HEK293 (cell line): ENCODE measurements around the gene GJA3.

Experiments used
- BCL6B ChIP-seq: fragments of 450-650 bp; formaldehyde crosslinking; IDR thresholded peaks from 2 replicates; pipeline ENCODE4 v1.5.1; 2017; ENCODE audit warnings: missing biosample characterization, missing genetic modification characterization
- CTCF ChIP-seq: fragments of 450-650 bp; formaldehyde crosslinking; IDR thresholded peaks from 2 replicates; pipeline ENCODE4 v1.5.1; 2016; ENCODE audit warnings: missing biosample characterization, missing genetic modification characterization
- HOXD13 ChIP-seq: sonication (generic); formaldehyde crosslinking; IDR thresholded peaks from 2 replicates; pipeline ENCODE4 v1.8.0; 2022; ENCODE audit warnings: missing genetic modification reagents, borderline replicate concordance
- PATZ1 ChIP-seq: fragments of 450-650 bp; formaldehyde crosslinking; IDR thresholded peaks from 2 replicates; pipeline ENCODE4 v1.5.1; 2016; ENCODE audit warnings: missing biosample characterization, missing genetic modification characterization
- PRDM10 ChIP-seq: fragments of 450-650 bp; formaldehyde crosslinking; IDR thresholded peaks from 2 replicates; pipeline ENCODE4 v1.5.1; 2016; ENCODE audit warnings: missing biosample characterization, missing genetic modification characterization
- SCRT1 ChIP-seq: fragments of 450-650 bp; formaldehyde crosslinking; IDR thresholded peaks from 2 replicates; pipeline ENCODE4 v1.5.1; 2016; ENCODE audit warnings: missing biosample characterization, missing genetic modification characterization, borderline replicate concordance
- SP2 ChIP-seq: fragments of 450-650 bp; formaldehyde crosslinking; IDR thresholded peaks from 2 replicates; pipeline ENCODE4 v1.5.1; 2016; ENCODE audit warnings: missing biosample characterization, missing genetic modification characterization
- SP3 ChIP-seq: fragments of 450-650 bp; formaldehyde crosslinking; IDR thresholded peaks from 2 replicates; pipeline ENCODE4 v1.5.1; 2016; ENCODE audit warnings: missing biosample characterization, missing genetic modification characterization
- TRIM28 ChIP-seq: IDR thresholded peaks from 2 replicates; pipeline ENCODE4 v1.6.1; 2011; ENCODE audit warnings: low read length, control low read depth, borderline replicate concordance
- ZBTB26 ChIP-seq: fragments of 450-650 bp; formaldehyde crosslinking; optimal IDR thresholded peaks from 2 replicates; pipeline ENCODE3; 2016; ENCODE audit warnings: missing biosample characterization, mild to moderate bottlenecking, missing genetic modification characterization
- ZBTB48 ChIP-seq: fragments of 450-650 bp; formaldehyde crosslinking; IDR thresholded peaks from 2 replicates; pipeline ENCODE4 v1.5.1; 2016; ENCODE audit warnings: missing biosample characterization, missing genetic modification characterization
- ZBTB7A ChIP-seq: fragments of 450-650 bp; formaldehyde crosslinking; IDR thresholded peaks from 2 replicates; pipeline ENCODE4 v1.5.1; 2016; ENCODE audit warnings: low read depth, missing biosample characterization, missing genetic modification characterization
- ZBTB8A ChIP-seq: fragments of 450-650 bp; formaldehyde crosslinking; IDR thresholded peaks from 2 replicates; pipeline ENCODE4 v1.5.1; 2016; ENCODE audit warnings: missing biosample characterization, missing genetic modification characterization
- ZFHX2 ChIP-seq: fragments of 450-650 bp; formaldehyde crosslinking; conservative IDR thresholded peaks from 2 replicates; pipeline ENCODE4 v1.5.1; 2016; ENCODE audit warnings: missing biosample characterization, missing genetic modification characterization
- ZFP69B ChIP-seq: fragments of 450-650 bp; formaldehyde crosslinking; IDR thresholded peaks from 2 replicates; pipeline ENCODE4 v1.5.1; 2016; ENCODE audit warnings: missing biosample characterization, missing genetic modification characterization
- ZIC2 ChIP-seq: fragments of 450-650 bp; formaldehyde crosslinking; IDR thresholded peaks from 2 replicates; pipeline ENCODE4 v1.5.1; 2016; ENCODE audit warnings: missing biosample characterization, missing genetic modification characterization
- ZNF133 ChIP-seq: fragments of 450-650 bp; formaldehyde crosslinking; IDR thresholded peaks from 2 replicates; pipeline ENCODE4 v1.5.1; 2016; ENCODE audit warnings: missing biosample characterization, missing genetic modification characterization
- ZNF18 ChIP-seq: fragments of 450-650 bp; formaldehyde crosslinking; IDR thresholded peaks from 2 replicates; pipeline ENCODE4 v1.5.1; 2016; ENCODE audit warnings: missing biosample characterization, missing genetic modification characterization
- ZNF302 ChIP-seq: fragments of 450-650 bp; formaldehyde crosslinking; IDR thresholded peaks from 2 replicates; pipeline ENCODE4 v1.5.1; 2016; ENCODE audit warnings: missing biosample characterization, missing genetic modification characterization, low read depth
- ZNF394 ChIP-seq: fragments of 450-650 bp; formaldehyde crosslinking; IDR thresholded peaks from 2 replicates; pipeline ENCODE4 v1.5.1; 2016; ENCODE audit warnings: missing biosample characterization, missing genetic modification characterization, mild to moderate bottlenecking, moderate library complexity, borderline replicate concordance
- ZNF433 ChIP-seq: fragments of 450-650 bp; formaldehyde crosslinking; IDR thresholded peaks from 2 replicates; pipeline ENCODE4 v1.5.1; 2016; ENCODE audit warnings: missing biosample characterization, missing genetic modification characterization, low read depth
- ZNF701 ChIP-seq: fragments of 450-650 bp; formaldehyde crosslinking; IDR thresholded peaks from 2 replicates; pipeline ENCODE4 v1.5.1; 2016; ENCODE audit warnings: missing biosample characterization, missing genetic modification characterization
- ZNF768 ChIP-seq: fragments of 450-650 bp; formaldehyde crosslinking; IDR thresholded peaks from 2 replicates; pipeline ENCODE4 v1.5.1; 2018; ENCODE audit warnings: missing biosample characterization, mild to moderate bottlenecking, missing genetic modification characterization
- ZNF785 ChIP-seq: fragments of 450-650 bp; formaldehyde crosslinking; IDR thresholded peaks from 2 replicates; pipeline ENCODE4 v1.5.1; 2016; ENCODE audit warnings: missing biosample characterization, missing genetic modification characterization
- ZNF830 ChIP-seq: fragments of 450-650 bp; IDR thresholded peaks from 2 replicates; pipeline ENCODE4 v1.5.0; 2018; ENCODE audit warnings: missing biosample characterization, missing genetic modification characterization, low read depth, mild to moderate bottlenecking, moderate library complexity
- ZSCAN23 ChIP-seq: fragments of 450-650 bp; formaldehyde crosslinking; IDR thresholded peaks from 2 replicates; pipeline ENCODE4 v1.5.1; 2016; ENCODE audit warnings: missing biosample characterization, missing genetic modification characterization

Gene GJA3

GRCh38 chr13:20192158-20192835 lies 31.4 kb upstream of the GJA3 start (continued):
- TF ChIP-seq HOXD13 (CRISPR knock-in tag) (no peak), ZBTB26 (peak; percentile 83), ZNF701 (tag by site-specific recombination) (no peak), ZNF830 (no peak), ZSCAN23 (tag by site-specific recombination) (no peak), ZBTB7A (tag by site-specific recombination) (no peak), SCRT1 (tag by site-specific recombination) (no peak), ZNF18 (tag by site-specific recombination) (no peak), TRIM28 (no peak), ZFP69B (peak; percentile 27; the same call in 1 of the 2 replicates), ZBTB48 (tag by site-specific recombination) (no peak), ZIC2 (tag by site-specific recombination) (no peak), ZBTB8A (tag by site-specific recombination) (peak; percentile 58; the same call in 1 of the 2 replicates), CTCF (tag by site-specific recombination) (peak; percentile 47; the same call in 1 of the 2 replicates), ZNF394 (0 out of 2 replicates have a peak, but pooled peaks have one; percentile 16), ZFHX2 (peak; percentile 47), ZNF768 (no peak), ZNF433 (tag by site-specific recombination) (no peak), ZNF785 (no peak), ZNF302 (tag by site-specific recombination) (no peak), BCL6B (tag by site-specific recombination) (no peak), PRDM10 (tag by site-specific recombination) (peak; percentile 59), SP2 (tag by site-specific recombination) (peak; percentile 56), SP3 (tag by site-specific recombination) (peak; percentile 29; the same call in 1 of the 2 replicates), PATZ1 (tag by site-specific recombination) (peak; percentile 27), ZNF133 (tag by site-specific recombination) (0 out of 2 replicates have a peak, but pooled peaks have one; percentile 19)
